Activated T-helper 1 cell treated with anti-CD3 and anti-CD28 coated beads, Interleukin-2, amount 50 U/mL, for 16 hours (primary cell): ENCODE data around the gene DNAJB1.
"Not testable (repeated sequence)": the region's sequence is repeated elsewhere in the genome, so short reads cannot be mapped to it uniquely, and the experiment has no call there.

ENCODE experiments used
- DNase-seq, 2 donors: peaks; one replicate each; pipeline ENCODE4 v3.0.0-alpha.2; 2020; ENCODE audit warnings: low read depth in 1 of 2, low spot score in 1 of 2

The DNAJB1 gene

DNA sequence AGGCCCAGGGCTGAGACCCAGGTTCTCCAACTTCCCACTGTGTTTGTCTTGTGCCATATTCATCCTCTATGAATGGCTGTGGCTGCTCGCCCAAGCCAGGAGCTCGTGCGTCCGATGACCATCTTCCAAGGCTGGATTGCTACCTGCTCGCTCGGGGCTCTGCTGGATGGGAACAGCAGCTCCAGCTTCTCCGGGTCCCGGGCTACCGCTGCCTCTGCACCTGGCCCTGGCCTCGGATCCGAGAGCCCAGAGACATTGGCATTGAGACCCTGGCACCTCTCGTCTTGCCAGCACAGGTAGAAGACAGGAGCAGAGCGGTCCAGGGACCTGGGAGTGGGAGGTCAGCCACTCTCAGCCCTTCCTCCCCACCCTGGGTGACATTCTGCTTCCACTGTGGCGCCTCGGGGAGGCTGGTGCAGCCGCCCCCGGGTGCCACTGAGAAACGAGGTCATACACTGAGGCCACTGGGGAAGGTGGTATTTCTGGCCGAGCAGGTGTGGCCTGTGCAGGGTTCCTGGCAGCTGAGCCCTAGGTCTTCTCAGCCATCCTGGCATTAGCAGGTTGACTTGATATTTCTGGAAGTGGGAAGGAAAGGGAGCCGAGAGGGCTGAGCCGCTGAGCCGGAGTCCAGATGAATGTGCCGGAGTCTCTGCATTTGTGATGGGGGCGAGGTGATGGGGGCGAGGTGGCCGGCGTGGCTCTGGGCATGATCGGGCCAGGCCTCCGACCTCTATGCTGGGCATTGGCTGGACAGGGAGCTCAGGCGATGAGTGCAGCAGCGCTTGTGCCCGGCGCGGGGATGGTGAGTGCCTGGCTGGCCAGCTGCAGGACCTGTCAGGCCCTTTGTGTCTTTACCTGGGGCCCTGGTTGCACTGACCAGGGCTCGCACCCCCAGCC is 35.1 kb upstream of the DNAJB1 start:
- no peak for DNase-seq

DNA sequence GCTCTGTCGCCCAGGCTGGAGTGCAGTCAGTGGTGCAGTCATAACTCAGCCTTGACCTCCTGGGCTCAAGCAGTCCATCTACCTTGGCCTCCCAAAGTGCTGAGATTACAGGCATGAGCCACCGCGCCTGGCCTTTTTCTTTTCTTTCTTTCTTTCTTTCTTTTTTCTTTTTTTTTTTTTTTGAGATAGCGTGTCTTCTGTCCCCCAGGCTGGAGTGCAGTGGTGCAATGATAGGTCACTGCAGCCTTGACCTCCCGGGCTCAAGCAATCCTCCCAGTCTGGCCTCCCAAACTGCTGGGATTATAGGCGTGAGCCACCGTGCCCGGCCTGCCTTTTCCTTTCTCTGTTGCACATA is 33.8 kb upstream of the DNAJB1 start:
- DNase-seq: not testable (repeated sequence)

DNA sequence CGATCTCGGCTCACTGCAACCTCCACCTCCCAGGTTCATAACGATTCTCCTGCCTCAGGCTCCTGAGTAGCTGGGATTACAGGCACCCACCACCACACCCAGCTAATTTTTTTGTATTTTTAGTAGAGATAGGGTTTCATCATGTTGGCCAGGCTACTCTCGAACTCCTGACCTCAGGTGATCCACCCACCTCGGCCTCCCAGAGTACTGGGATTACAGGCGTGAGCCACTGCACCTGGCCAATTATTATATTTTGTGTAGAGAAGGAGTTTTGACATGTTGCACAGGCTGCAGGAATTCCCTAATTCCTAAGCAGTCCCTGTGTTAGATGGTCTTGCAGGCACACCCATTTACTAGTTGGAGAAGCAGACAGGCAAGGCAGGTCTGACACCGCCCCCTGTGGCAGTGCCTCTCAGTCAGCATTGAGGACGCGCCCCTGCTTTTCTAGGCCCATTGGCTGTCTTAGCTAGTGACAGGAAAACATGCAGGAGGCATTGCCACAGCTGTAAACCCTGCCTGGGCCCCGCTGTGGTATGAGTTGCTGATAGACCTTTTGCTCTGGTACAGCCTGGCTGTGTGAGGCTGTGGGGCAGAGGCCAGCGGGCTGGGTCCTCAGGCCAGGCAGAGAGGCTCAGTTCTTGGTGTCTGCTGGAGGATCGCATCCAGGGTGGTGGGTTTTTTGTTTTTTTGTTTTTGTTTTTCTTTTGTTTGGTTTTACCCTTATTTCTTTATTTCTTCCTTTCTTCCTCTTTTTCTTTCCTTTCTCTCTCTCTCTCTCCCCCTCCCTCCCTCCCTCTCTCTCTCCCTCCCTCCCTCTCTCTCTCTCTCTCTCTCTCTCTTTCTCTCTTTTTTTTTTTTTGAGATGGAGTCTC is 33.2 kb upstream of the DNAJB1 start:
- peak; percentile 47 to 59 for DNase-seq

GRCh38 chr19:14550201-14550754 is 32.1 kb upstream of the DNAJB1 start:
- DNase-seq: no peak

DNA sequence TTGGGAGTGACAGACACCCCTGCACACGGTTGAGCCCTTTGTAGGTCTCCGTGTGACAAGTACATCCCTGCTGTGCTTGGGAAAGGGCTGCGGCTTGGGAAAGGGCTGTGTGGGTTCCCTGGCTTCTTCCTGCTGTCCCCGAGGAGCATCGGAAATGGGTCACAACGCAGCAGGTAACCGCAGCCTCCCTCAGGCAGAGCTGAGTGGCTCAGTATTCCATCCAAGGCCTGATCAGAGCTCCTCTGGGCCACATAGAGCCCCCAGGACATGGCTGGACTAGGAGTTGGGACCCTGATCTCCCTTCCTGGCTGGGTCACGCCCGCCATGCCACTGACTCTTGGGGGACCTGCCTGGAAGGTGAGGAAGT is 27.5 kb upstream of the DNAJB1 start:
- no peak for DNase-seq

GRCh38 chr19:14544977-14545715 is 26.9 kb upstream of the DNAJB1 start:
- DNase-seq: no peak

- no peak for DNase-seq
Measured at GRCh38 chr19:14544047-14544446, 25.9 kb upstream of the DNAJB1 start.

- no peak for DNase-seq
Measured at GRCh38 chr19:14542711-14543328, 24.6 kb upstream of the DNAJB1 start.

- not testable (repeated sequence) for DNase-seq
Measured at GRCh38 chr19:14541979-14542378, 23.8 kb upstream of the DNAJB1 start.

DNA sequence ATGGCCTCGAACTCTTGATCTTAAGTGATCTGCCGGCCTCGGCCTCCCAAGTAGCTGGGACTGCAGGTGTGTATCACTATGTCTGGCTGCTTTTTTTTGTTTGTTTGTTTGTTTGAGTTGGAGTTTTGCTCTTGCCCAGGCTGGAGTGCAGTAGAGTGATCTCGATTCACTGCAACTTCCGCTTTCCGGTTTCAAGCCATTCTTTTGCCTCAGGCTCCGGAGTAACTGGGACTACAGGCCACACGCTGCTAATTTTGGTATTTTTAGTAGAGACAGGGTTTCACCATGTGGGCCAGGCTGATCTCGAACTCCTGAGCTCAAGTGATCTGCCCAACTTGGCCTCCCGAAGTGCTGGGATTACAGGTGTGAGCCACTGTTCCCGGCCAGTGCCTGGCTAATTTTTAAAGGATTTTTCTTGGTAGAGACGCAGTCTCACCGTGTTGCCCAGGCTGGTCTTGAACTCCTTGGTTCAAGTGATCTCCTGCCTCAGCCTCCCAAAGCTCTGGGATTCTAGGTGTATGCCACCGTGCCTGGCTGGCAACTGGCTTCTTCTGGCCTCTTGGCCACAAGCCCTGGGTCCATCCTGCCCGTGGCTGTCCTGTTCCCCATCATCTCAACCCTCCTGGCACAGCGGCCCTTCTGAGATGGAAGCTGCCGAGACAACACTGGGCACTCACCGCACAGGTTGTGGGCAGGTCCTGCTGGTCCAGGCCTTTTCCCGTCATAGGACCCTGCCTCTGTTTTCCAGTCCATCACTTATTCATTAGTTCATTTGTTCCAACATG is 22.7 kb upstream of the DNAJB1 start:
- no peak for DNase-seq

GRCh38 chr19:14536926-14537692 is 18.9 kb upstream of the DNAJB1 start:
- no peak for DNase-seq

- no peak for DNase-seq
Measured at GRCh38 chr19:14533450-14533849, 15.3 kb upstream of the DNAJB1 start.

DNA sequence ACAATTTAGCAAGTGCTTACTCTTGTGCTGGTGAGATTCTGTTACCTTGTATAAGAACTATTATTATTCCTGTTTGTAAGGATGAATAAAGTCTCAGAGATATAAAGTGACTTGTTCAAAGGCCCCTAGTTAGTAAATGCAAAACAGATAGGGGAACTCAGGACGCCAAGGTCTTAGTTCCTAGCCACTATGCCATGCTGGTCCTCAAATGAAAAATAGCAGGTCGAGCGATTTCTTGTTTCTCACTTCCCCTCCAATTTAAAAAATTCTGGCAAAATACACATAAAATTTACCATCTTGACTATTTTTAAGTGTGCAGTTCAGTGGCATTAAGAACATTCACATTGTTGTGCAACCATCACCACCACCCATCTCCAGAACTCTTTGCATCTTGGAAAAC is 12.3 kb upstream of the DNAJB1 start:
- no peak for DNase-seq

DNA sequence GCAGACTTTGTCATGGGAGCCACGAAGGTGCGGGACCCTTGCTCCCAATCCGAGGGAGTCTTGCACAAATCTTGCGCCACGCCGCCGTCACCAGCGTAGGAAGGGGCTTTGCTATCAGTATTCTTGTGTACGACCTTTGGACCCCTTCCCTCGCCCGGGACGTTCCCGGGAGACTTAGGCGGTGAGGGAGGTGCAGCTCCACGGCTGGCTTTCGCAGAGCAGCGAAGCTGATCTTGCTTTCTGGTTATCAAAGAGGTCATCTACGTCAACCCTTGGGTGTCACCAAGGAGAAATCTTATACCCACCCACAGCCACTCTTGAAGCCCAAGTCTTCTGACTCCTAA is 11.8 kb upstream of the DNAJB1 start:
- DNase-seq: no peak

DNA sequence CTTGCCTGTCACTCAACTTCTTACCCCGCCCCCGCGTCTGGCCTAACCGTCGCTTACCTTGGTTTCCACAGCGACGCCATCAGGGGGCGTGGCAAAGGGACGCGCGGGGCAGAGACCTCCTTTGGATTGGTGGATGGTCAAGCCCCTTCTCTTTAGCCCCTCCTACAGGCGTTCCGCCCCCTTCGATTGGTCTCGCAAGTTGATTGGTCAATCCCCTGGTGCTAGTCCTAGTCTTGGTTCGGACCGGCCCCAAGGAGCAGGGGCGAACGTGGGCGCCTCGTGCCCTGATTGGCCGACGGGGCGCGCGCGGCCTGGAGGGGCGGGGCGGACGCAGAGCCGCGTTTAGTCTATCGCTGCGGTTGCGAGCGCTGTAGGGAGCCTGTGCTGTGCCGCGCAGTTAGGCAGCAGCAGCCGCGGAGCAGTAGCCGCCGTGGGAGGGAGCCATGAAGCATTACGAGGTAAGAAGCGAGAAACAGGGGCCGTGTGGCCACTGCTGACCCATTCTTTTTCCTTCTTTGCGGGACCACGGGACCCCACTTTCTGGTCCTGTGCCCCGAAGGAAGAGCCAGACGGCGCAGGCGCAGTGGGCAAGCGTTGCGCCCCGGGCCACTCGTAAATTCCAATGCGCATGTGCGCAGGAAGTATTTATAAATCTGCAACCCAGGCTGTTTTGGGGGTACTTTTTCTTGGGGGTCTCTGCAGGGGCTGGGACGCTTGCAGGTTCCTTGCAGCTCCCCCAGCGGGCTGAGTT is 11.2 kb upstream of the DNAJB1 start, which contains the start of gene TECR:
Gene TECR (plus strand): TSS at position 341 of the 751 bp plus-strand sequence. CDS start 103 bp downstream, at position 444.
- peak; percentile 100 for DNase-seq

GRCh38 chr19:14528419-14529253 is 10.4 kb upstream of the DNAJB1 start:
- no peak for DNase-seq

- no peak for DNase-seq
Measured at GRCh38 chr19:14526423-14526822, 8.2 kb upstream of the DNAJB1 start.

- no peak for DNase-seq
Measured at GRCh38 chr19:14525729-14526128, 7.5 kb upstream of the DNAJB1 start.
